CD4-positive, alpha-beta T cell treated with Interleukin-4 for 1 hour (primary cell): ENCODE data around the gene CEACAM6.
"Not testable (repeated sequence)": the region's sequence is repeated elsewhere in the genome, so short reads cannot be mapped to it uniquely, and the experiment has no call there.

Source experiments
- DNase-seq, 2 donors: peaks; one replicate each; pipeline ENCODE4 v3.0.0-alpha.2; 2020 to 2022

The CEACAM6 gene

DNA sequence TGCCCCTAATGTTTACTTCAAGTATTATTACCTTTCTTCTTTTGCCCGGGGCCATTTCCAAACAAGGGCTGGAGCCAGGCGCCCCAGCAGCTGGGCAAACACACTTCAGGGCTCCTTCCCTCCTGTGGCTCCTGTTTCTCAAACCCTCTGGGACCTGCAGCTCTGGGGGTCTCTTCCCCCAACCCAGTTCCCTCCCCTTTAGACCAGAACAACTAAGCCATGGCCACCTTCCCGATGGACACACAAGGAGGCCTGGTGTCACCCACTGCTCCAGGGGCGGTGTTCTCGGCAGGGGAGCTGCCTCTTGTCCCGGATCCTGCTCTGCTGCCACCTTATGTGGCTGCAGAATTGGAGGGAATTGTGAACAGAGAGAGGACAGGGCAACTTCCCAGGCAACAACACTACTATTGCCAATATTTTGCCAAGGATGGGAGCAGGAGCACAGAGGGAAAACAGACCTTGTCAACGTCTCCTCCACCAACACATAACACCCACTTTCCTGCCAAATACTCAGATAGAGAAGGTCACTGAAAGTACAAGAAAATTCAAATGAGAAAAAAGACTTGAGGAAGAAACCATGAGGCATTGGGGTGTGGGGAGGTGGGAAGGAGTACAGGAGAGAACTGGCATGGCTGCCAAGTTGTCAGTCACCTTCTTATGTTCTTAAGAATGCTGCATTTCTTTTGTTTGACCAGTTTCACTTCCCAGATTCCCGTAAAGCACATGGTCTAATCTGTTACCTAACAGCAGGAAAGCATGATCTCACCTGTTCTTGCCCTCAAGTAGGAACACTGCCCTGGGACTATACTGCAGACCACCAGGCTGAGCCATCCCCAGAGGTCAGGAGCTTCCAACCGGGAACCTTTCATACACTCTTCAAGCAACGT is 4.8 kb upstream of the CEACAM6 start:
- not testable (repeated sequence) for DNase-seq

DNA sequence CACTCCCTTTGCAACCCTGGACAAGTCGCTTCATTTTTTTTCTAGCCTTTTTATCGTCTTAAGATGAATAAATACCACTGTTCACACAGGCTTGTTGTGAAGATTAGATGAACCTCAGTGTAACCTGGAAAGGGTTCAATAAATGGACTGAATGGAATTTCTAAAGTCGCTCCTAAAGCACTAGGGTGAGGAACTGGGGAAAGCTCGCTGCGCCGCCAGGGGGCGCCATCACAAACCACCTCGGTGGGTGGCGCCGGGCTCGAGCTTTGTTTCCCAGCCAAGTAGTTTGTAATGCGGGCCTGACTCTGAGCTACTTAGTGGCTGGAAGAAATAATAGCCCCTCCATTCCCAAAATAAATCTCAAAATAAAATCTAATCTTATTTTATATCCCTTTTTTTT is 2.2 kb upstream of the CEACAM6 start:
- peak; percentile 67 to 68 for DNase-seq

DNA sequence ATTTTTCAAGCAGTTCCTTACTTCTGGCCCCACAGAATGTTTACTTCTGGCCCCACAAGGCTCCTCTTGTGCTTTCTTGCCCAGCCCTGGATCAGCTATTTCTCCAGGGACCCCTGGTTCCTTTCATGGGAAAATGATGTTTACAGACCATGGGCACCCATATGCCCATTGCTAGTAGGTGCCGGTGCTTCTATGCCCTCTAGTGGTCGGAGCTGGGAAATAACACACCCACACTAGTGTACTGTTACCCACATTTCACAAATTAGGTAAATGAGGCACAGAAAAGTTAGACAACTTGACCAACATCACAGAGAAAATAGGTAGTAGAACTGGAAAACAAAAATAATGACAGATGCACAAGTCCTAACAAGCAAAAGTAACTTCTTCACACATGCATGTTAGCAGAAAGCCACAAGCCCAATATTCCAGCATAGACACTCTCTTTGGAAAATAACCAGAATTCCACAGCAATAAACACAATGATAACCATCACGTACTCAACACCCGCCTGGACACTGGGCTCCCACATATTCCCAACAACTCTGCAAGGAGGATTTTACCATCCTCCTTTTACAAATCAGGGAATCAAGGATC is 1.3 kb upstream of the CEACAM6 start:
- peak; percentile 71 to 75 for DNase-seq

DNA sequence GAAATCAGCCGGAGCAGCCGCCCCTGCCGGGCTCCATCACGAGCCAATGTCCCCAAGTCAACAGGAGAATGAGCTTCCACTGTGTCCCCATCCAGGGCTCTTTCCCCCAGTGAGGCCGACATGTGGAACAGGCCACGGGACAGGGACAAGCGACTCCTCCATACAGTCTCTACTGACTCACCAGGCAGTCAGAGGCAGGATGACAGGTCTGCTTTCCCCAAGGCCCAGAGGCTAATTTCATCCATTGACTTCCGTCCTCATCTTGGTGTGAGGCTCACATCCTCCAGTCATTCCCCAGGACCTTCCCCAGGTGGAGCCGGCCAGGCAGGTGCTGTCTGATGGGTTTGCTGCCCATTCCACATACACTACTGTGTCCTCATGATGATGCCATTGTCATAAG is 3.5 kb downstream of the CEACAM6 start:
- no peak for DNase-seq

DNA sequence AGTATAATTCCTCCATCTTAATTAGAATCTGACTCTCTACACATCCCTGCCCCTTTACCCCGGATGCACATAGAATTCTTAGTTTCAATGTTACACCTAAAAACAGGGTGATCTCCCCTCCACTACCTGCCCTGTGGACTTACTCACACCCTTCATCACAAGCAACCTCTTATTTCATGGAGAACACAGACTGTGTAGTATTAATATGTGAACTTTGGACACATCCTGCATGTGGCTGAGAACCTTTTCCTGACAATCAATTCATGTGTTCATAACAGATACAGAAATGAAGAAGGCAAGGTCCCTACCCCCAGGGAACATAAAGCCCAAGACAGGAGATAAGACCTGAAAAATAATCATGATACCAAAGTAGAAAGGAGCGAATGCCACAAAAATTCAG is 11.8 kb downstream of the CEACAM6 start:
- DNase-seq = no peak

DNA sequence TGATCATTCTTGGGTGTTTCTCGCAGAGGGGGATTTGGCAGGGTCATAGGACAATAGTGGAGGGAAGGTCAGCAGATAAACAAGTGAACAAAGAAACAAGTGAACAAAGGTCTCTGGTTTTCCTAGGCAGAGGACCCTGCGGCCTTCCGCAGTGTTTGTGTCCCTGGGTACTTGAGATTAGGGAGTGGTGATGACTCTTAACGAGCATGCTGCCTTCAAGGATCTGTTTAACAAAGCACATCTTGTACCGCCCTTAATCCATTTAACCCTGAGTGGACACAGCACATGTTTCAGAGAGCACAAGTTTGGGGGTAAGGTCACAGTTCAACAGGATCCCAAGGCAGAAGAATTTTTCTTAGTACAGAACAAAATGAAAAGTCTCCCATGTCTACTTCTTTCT is 12.8 kb downstream of the CEACAM6 start:
- DNase-seq = not testable (repeated sequence)

DNA sequence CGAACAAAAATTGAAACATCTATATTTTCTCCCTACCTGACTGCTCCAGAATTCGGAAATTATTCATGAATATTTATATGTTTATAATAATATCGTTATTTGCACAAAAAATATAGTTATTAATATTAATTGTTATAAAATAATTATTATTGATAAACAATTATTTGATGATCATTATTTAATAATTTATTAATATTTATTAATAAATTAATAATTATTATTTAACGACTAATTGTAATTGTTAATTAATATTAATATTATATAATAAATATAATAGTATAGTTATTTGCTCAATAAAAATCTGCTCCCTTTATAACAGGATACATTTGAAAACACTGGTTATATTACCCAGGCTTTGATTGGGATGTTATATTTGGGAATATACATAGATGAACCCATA is 14.3 kb downstream of the CEACAM6 start:
- no peak for DNase-seq

DNA sequence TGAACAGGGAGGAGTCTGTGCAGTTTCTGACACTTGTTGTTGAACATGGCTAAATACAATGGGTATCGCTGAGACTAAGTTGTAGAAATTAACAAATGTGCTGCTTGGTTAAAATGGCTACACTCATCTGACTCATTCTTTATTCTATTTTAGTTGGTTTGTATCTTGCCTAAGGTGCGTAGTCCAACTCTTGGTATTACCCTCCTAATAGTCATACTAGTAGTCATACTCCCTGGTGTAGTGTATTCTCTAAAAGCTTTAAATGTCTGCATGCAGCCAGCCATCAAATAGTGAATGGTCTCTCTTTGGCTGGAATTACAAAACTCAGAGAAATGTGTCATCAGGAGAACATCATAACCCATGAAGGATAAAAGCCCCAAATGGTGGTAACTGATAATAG is 16.1 kb downstream of the CEACAM6 start:
- DNase-seq = no peak

DNA sequence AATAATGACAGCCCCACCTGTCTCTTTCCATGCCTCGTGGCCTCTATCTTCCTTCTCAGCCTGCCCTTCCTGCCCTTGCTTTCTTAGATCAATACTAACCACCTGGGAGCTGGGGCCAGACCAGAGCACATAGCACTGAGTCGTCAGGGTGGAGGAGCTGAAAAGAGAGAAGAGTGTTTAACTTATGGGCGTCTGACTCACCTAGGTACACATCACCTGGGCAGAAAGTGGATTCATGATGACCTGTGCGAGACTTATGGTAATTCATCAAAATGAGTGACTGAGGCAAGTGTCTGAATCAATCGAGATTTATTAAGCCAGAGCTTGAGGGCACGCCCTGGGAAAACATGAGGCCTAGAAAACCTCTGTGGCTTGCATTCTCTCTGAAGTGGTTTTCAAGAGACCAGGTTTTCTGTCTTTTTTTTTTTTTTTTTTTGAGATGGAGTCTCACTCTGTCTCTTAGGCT is 19.2 kb downstream of the CEACAM6 start:
- peak; percentile 20 to 66 for DNase-seq

DNA sequence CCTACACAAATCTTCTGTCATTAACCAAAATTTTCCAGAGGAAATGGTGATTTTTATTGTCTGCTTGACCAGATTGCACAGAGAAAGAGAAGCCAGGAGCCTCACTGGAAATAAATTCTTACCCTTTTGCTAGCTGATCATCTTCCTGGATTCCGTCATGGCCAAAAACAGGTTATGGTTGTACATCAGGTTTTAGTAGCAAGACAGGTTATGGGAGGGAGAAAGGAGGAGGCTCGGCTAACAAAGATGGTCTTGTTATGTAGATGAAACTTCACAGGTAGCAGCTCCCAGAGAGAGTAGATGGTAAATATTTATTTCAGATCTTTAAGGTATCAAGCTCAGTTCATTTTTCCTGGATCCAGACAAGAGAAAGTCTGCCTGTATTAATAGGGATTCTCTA is 21.4 kb downstream of the CEACAM6 start:
- no peak for DNase-seq

DNA sequence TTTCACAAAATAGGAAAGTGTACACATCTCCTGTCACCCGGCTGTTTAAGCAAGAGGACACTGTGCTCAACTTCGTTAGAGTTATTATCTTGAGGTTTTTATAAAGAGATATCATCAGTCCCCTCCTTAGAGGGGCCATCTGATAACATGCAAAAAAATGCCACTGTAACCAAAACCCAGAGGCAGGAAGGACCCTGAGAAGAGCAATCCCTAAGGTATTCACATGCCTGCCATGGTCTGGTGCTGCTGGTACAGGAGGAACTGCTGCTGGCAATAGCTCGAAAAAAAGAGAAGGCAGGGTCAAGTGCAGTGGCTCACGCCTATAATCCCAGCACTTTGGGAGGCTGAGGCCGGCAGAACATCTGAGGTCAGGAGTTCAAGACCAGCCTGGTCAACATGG is 28.3 kb downstream of the CEACAM6 start:
- no peak for DNase-seq

DNA sequence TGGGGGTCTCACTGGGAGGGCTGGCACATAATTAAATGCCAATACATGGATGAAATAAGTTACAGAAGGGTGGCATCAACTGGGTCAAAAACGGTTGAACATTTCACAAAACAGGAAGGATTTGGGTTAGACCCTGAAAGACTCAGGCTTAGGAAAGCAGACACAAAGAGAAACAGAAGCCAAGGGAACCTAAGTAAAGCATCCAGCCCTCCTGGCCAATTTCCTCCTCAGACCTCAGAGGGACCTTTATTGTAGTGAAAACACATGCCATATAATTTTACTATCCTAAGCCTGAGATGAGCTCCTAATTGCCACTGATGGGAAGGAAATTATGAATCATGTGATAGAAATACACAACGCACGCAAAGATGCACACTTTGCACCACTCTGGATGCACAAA is 29.0 kb downstream of the CEACAM6 start:
- no peak for DNase-seq

DNA sequence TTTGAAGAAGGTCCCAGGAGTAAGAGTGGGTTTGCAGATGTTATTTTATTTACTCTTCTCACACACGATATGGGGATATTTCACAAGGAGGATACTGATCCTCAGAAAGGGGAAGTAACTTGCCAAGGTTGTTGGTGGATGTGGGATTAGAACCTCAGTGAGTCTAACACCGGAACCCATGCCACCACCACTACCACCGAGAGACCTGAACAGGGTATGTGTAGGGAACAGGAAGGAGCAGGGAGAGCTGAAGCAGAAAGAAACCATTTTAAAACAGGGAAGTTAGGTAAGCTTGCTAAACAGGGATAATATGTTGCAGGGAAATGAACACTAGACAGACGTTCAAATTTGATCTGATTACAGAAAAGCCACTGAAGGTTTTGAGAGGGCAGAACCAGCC is 29.4 kb downstream of the CEACAM6 start:
- peak; percentile 21 to 30 for DNase-seq

DNA sequence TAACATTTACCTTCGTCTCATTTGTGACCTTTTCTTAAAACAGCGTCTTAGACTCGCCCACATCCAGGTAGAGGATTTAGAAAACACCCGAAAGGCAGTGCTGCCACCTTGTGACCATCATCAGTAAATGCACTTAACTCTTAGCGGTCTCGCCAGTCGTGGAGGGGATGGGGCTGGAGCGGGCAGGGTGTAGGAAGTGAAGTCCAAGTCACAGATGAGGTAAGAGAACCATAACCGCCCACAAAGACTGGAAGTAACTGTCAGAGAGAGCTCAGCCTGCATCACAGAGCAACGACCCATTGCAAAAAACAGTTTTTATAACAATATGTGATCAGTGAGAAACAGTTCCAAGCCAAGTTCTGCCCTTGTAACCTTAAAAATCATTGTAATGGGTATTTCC is 30.3 kb downstream of the CEACAM6 start:
- peak; percentile 80 to 81 for DNase-seq

DNA sequence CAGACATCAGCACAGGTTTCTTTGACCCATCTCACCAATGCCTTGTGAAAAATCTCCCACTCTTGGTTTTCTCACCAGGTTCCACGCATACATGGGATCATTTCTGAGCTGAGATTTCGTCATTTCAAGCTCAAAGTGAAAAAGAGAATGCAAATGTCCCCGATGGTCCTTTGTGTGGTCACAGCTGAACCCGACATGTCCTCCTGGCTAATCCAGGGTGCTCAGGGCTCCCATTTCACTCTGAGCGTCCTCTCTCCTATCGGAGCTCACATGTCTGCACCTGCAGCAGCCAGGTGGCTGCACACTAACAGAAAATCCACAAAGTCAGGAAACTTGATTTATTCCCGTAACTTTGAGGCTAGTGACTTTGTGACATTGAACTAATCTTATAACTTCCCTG is 31.7 kb downstream of the CEACAM6 start:
- no peak for DNase-seq

DNA sequence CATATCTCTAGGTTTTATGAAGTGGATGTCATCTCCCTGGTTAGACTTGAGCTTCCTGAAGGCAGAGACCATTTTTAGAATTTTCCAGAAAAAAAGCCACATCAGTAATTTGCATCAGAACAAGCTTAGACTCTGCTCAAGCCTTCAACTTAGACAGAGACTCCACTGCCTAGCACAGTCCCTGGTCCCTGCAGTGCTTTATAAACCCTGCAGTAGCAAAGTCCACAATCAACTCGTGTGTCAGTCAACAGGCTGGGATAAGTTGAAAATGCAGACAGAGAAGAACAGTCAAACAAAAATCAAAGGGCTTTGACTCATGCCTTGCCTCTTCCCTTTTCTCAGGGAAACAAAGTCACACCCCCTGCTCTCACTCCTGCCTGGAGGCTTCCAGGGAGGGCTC is 33.2 kb downstream of the CEACAM6 start:
- not testable (repeated sequence) for DNase-seq

DNA sequence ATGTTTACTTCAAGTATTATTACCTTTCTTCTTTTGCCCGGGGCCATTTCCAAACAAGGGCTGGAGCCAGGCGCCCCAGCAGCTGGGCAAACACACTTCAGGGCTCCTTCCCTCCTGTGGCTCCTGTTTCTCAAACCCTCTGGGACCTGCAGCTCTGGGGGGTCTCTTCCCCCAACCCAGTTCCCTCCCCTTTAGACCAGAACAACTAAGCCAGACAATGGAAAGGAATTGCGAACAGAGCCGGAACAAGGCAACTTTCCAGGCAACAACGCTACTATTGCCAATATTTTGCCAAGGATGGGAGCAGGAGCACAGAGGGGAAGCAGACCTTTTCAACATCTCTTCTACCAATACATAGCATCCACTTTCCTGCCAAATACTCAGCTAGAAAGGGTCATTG is 33.7 kb downstream of the CEACAM6 start:
- not testable (repeated sequence) for DNase-seq

DNA sequence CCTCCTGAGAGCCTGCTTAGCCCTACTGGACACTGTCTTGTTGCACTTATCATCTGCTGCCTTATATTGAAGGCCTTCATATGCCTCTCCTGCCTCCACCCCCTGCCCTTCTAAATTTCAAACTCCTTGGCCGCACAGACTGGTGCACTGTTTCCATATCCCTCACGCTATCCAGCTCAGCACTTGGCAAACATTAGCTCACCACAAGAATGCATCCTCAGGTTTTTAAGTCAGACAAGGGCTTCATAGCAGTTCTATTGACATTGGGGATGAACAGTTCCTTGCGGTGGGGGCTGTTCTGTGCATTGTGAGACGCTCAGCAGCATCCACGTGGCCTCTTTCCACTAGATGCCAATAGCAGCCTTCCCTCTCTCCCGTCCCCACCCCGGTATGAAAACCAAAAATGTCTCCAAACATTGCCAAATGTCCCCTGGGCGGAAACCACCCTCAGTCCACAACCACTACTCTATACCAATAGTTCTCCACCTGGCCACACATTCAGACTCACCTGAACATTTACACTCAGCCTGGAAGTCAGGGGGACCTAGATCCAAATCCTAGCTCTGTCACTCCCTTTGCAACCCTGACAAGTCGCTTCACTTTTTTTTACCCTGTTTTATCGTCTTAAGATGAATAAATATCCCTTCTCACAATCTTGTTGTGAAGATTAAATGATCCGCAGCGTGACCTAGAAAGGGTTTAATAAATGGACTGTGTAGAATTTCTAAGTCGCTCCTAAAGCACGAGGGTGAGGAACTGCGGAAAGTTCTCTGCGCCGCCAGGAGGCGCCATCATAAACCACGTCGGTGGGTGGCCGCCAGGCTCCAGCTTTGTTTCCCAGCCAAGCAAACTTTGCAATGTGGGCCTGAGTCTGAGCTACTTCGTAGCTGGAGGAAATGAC is 37.4 kb downstream of the CEACAM6 start:
- peak; percentile 27 to 47 for DNase-seq

DNA sequence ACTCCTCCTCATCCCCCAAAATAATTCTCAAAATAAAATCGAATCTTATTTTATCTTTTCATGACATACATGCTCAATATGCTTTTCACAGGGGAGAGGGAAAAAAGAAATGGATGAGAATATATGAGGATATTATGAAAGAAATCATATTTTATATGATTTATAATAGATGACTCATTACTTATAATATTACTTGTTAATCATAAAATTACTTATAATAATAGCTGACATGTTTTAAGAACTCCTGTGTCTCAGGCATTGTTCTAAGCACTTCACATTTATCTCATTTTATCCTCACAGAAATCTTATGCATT is 38.0 kb downstream of the CEACAM6 start:
- no peak for DNase-seq

DNA sequence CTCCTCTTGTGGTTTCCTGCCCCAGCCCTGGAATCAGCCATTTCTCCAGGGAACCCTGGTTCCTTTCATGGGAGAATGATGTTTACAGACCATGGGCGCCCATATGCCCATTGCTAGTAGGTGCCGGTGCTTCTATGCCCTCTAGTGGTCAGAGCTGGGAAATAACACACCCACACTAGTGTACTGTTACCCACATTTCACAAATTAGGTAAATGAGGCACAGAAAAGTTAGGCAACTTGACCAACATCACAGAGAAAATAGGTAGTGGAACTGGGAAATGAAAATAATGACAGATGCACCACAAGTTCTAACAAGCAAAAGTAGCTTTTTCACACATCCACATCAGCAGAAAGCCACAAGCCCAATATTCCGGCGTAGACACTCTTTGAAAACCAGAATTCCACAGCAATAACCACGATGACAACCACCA is 39.7 kb downstream of the CEACAM6 start:
- DNase-seq = peak; percentile 67 to 71

DNA sequence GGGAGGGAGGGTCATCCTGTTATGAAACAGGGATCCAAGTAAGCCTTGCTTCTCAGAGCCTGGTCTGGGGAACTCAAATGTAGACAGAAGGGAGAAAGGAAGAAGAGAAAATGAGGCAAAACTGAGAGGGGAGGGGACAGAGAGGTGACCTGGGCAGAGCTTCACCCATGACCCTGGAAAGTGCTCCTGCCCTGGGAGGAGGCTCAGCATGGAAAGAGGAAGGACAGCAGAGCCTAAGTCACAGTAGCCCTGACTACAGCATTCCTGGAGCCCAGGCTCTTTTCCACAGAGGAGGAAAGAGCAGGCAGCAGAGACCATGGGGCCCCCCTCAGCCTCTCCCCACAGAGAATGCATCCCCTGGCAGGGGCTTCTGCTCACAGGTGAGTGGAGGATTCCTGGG is 41.0 kb downstream of the CEACAM6 start, which contains the start of gene CEACAM3:
TSS of gene CEACAM3 (plus strand) at position 226 of the 400 bp plus-strand sequence. CDS start at position 317, 91 bp downstream.
- DNase-seq = no peak

DNA sequence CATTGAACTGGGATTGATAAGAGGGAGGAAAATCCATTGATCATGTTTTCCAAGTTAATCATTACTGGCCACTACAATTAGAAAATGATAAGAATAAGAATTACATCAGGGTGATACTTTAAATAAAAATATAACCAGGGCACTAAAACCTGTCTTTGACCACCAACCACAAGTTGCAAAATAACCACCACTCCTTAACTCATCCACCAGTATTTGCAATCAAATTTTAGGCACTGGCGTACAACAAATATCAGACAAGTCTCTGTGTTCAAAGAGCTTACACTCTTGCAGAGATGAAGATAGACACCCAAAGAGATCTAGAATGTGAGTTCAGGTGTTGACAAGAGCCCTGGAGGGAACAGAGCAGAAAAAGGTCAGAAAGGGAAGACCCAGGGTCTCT is 41.6 kb downstream of the CEACAM6 start:
- no peak for DNase-seq

DNA sequence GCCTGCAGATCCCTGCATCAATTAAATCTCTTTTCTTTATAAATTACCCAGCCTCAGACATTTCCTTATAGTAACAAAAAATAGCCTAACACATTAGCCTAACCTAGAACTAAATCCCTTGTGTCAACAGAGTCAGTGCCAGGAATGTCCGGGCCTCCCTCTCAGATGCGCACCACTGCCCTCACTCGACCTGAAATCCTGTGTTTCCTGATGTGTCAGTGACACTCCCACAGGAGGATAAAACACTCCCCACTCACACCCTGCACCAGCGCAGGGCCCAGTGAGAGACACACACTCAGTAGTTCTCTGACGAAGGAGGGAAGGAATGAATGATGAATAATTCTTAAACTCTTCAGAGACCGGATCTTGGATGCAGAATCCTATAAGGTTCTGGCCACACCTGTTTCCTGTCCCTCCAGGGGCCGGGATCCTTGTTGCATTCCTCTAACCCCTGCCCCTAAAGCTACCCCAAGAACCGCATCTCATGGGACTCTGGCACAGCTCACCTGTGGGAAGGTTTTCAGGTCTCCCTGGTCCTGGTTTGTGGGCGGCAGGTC is 44.2 kb downstream of the CEACAM6 start:
- no peak for DNase-seq
